22Rv1 (cell line): ENCODE results near the gene DCP1A.
"Not testable (repeated sequence)": the region's sequence is repeated elsewhere in the genome, so short reads cannot be mapped to it uniquely, and the experiment has no call there.

ENCODE experiments used
- H3K27ac ChIP-seq: fragments of 450-650 bp; 2 replicates; pipeline ENCODE4 v1.5.1; 2017
- CTCF ChIP-seq: fragments of 450-650 bp; IDR thresholded peaks from 2 replicates; pipeline ENCODE4 v1.5.1; 2017; ENCODE audit warnings: mild to moderate bottlenecking
- ZFX ChIP-seq: fragments of 450-650 bp; IDR thresholded peaks from 2 replicates; pipeline ENCODE4 v1.6.1; 2017; ENCODE audit warnings: antibody characterized with exemption, borderline replicate concordance

The DCP1A gene

GRCh38 chr3:53257465-53257864 lies 89.9 kb downstream of the DCP1A start:
- no peak overlapping the region for H3K27ac ChIP-seq
- TF ChIP-seq CTCF (no peak), ZFX (no peak)

DNA sequence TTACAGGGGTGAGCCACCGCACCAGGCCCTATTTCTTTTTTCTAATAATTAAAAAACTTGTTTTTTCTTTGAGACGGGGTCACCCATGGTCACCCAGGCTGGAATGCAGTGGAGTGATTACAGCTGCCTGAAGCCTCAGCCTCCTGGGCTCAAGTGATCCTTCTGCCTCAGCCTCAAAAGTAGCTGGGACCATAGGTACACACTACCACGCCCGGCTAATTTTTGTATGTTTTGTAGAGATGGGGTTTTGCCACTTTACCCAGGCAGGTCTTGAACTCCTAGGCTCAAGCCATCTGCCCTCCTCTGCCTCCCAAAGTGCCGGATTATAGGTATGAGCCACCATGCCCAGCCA lies 90.7 kb downstream of the DCP1A start:
- no peak overlapping the region for H3K27ac ChIP-seq
- TF ChIP-seq CTCF: no peak

GRCh38 chr3:53255775-53256703 lies 91.3 kb downstream of the DCP1A start, which contains the start of gene TKT:
Gene TKT, minus strand, starts transcription at chr3:53256022. Its CDS starts 80 bp downstream, at chr3:53255942.
- peak within 1 kb of the TSS; percentile 92 for H3K27ac ChIP-seq
- TF ChIP-seq ZFX (no peak), CTCF (no peak)

- no peak for TF ChIP-seq CTCF
- no peak for TF ChIP-seq ZFX
- H3K27ac ChIP-seq: peak overlapping the region; percentile 92
Observed at GRCh38 chr3:53255423-53255774, 91.9 kb downstream of the DCP1A start.

DNA sequence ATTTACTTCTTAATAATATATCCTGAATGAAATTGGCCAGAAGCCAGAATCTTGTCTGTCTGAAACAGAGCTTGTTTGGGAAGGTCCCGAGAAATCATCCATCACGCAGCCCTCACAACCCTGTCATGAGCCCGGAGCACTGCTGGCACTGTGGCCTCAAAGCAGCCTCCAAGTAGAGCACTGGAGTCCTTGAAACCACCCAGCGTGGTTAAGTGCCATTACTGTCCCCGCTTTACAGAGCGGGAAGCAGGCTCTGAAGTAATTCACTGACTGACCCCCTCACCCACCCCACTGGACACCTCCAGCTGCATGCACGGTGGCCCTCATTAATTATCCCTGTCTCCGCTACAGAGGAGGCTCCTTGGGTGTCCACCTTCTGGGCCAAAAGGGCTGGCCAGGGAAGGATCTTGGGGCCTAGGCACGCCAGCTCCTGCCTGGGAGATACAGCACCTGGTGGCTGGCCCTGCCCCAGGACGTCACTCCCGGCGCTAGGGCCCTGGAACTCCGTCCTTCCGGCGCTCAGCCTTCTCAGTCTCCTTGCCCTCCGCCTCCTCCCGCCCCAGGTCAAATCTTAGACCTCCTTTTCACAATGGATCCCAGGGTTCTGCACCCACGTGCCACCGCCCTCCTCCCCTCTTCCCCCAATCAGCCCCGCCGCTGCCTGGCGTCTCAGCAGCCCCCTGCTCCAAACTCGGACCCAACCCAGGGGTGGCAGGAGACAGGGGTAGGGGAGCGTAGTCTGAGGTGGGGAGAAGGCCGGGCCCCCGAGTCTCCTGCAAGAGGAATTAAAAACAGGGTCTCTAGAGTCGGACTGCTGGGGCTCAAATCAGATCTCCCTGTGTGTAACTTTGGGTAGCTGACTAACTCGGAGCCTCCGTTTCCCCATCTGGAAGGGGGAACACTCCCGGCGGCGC lies 92.6 kb downstream of the DCP1A start:
- peak overlapping the region; percentile 92 for H3K27ac ChIP-seq
- TF ChIP-seq CTCF (no peak), ZFX (no peak)

GRCh38 chr3:53253707-53254508 lies 93.4 kb downstream of the DCP1A start:
- H3K27ac ChIP-seq: peak overlapping the region; percentile 92
- TF ChIP-seq CTCF (no peak), ZFX (no peak)

GRCh38 chr3:53252947-53253322 lies 94.4 kb downstream of the DCP1A start:
- H3K27ac ChIP-seq: not testable (repeated sequence)
